A673 (cell line): Measurements from ENCODE around the gene ENTPD7. TPM values are rescaled to one million over a fixed set of nuclear protein-coding genes. Genes with fewer than 3 reads are reported as not detected.

Source experiments
- BruUV-seq: library from RNA; stranded (reverse); fragments of 400-500 nt; replicated peaks from 2 replicates; lab custom pipeline; 2021; lab: Mats Ljungman, UMichigan
- CTCF ChIA-PET: fragments of 300-600 bp; sonication (Branson Sonifier 250); formaldehyde crosslinking; loops from one replicate; lab custom pipeline; 2022; ENCODE audit warnings: antibody characterized with exemption; lab: Charles Lee
- POLR2A ChIA-PET: fragments of 300-600 bp; sonication (Branson Sonifier 250); formaldehyde crosslinking; loops from one replicate; lab custom pipeline; 2022; ENCODE audit warnings: antibody characterized with exemption; ENCODE audit not compliant: low non-redundant PET; lab: Charles Lee
- DNase-seq: peaks from one replicate; pipeline ENCODE4 v3.0.0-alpha.2; 2015; ENCODE audit warnings: low spot score
- H3K27ac ChIP-seq: fragments of 200-600 bp; sonication (generic); 2 replicates; pipeline ENCODE4 v1.5.1; 2016; ENCODE audit warnings: mixed run types, low read depth, mild to moderate bottlenecking, mixed read lengths, antibody characterized with exemption, low read length; ENCODE audit not compliant: poor library complexity, severe bottlenecking
- H3K27me3 ChIP-seq: fragments of 200-600 bp; sonication (generic); replicated peaks from 2 replicates; pipeline ENCODE4 v1.6.1; 2017; ENCODE audit warnings: mixed run types, low read depth, mild to moderate bottlenecking, mixed read lengths, antibody characterized with exemption, low read length; ENCODE audit not compliant: insufficient read depth, poor library complexity
- H3K36me3 ChIP-seq: fragments of 200-600 bp; sonication (generic); 2 replicates; pipeline ENCODE4 v1.6.1; 2016; ENCODE audit warnings: mixed run types, mild to moderate bottlenecking, mixed read lengths, antibody characterized with exemption, low read length; ENCODE audit not compliant: insufficient read depth, poor library complexity, severe bottlenecking
- H3K4me1 ChIP-seq: fragments of 200-600 bp; sonication (generic); 2 replicates; pipeline ENCODE4 v1.6.1; 2017; ENCODE audit warnings: mixed run types, mild to moderate bottlenecking, mixed read lengths, antibody characterized with exemption, low read length; ENCODE audit not compliant: insufficient read depth, poor library complexity, severe bottlenecking
- H3K4me3 ChIP-seq: fragments of 200-600 bp; sonication (generic); 2 replicates; pipeline ENCODE4 v1.5.1; 2016; ENCODE audit warnings: low read depth, mixed run types, mild to moderate bottlenecking, mixed read lengths, low read length; ENCODE audit not compliant: poor library complexity, severe bottlenecking
- H3K9me3 ChIP-seq: fragments of 200-600 bp; sonication (generic); 2 replicates; pipeline ENCODE4 v1.6.1; 2016; ENCODE audit warnings: mixed run types, low read depth, mild to moderate bottlenecking, mixed read lengths, antibody characterized with exemption, low read length; ENCODE audit not compliant: poor library complexity, severe bottlenecking
- CTCF ChIP-seq: fragments of 300-800, 200-600 bp; sonication (generic); conservative IDR thresholded peaks from 2 replicates; pipeline ENCODE4 v1.5.1; 2017; ENCODE audit warnings: low read depth, mild to moderate bottlenecking, antibody characterized with exemption, low read length, moderate library complexity, mixed read lengths
- EZH2 ChIP-seq: fragments of 200-600 bp; sonication (generic); IDR thresholded peaks from 2 replicates; pipeline ENCODE4 v1.6.1; 2017; ENCODE audit warnings: borderline replicate concordance, low read depth, mild to moderate bottlenecking, mixed read lengths, antibody characterized with exemption, low read length; ENCODE audit not compliant: poor library complexity, severe bottlenecking
- intact Hi-C: fragments of 100-400 bp; cut with micrococcal nuclease; formaldehyde crosslinking; loops from one replicate; pipeline ENCODE4 v1.10.0; 2022; ENCODE audit not compliant: unreplicated experiment
- total RNA-seq: library from RNA; stranded (reverse); gene quantifications from 2 replicates; pipeline ENCODE4 v1.2.3, GENCODE V29; 2021

ENTPD7 gene
- total RNA-seq, 1 experiment from 2014 or later = 11.1 TPM

GRCh38 chr10:99750641-99751040, 91.3 kb downstream of the ENTPD7 start:
- DNase-seq = no peak
- ChIA-PET POLR2A (no interaction called here), CTCF (no interaction called here)
- Histone ChIP-seq H3K4me1 (no peaks in the 10 kb centered on the region), H3K4me3 (no peak overlapping the region), H3K9me3 (no peaks in the 10 kb centered on the region), H3K27me3 (no peaks in the 10 kb centered on the region), H3K36me3 (peaks cover 67% of the 10 kb centered on the region), H3K27ac (no peak overlapping the region)
- BruUV-seq = no TSS peak
- no peak for TF ChIP-seq CTCF
- TF ChIP-seq EZH2 = no peak
- intact Hi-C loops = no loop called here

GRCh38 chr10:99754670-99755069, 95.4 kb downstream of the ENTPD7 start:
- ChIA-PET POLR2A (no interaction called here), CTCF (no interaction called here)
- Histone ChIP-seq H3K9me3 (no peaks in the 10 kb centered on the region), H3K4me1 (peaks cover 27% of the 10 kb centered on the region), H3K4me3 (no peak overlapping the region), H3K36me3 (peaks cover 48% of the 10 kb centered on the region), H3K27me3 (no peaks in the 10 kb centered on the region), H3K27ac (no peak overlapping the region)
- no TSS peak for BruUV-seq
- TF ChIP-seq EZH2 (no peak), CTCF (no peak)
- no peak for DNase-seq
- intact Hi-C loops = no loop called here

Other genes starting within 250 kb of the ENTPD7 start
- gene GOT1, start 228.9 kb upstream of the ENTPD7 start, total RNA-seq = 65.7 and 78.3 TPM in 2 replicates
- gene NKX2-3, start 126.6 kb upstream of the ENTPD7 start, total RNA-seq = 0.20 TPM in 1 of 2 replicates, not detected in the other
- gene SLC25A28, start 39.1 kb upstream of the ENTPD7 start, total RNA-seq = 31.0 and 31.1 TPM in 2 replicates
- gene COX15, start 72.6 kb downstream of the ENTPD7 start, total RNA-seq = 46.1 and 48.3 TPM in 2 replicates
- gene CUTC, start 72.7 kb downstream of the ENTPD7 start, total RNA-seq = 19.2 and 21.3 TPM in 2 replicates
- gene ABCC2, start 123.1 kb downstream of the ENTPD7 start, total RNA-seq = 1.1 and 1.3 TPM in 2 replicates